HepG2 (cell line): ENCODE results near the gene NBR1. TPM values are rescaled to one million over a fixed set of nuclear protein-coding genes. Genes with fewer than 3 reads are reported as not detected.

Source experiments
- BORCS8-MEF2B ChIP-seq: sonication (generic); formaldehyde crosslinking; IDR thresholded peaks from 2 replicates; pipeline ENCODE4 v1.8.0; 2022; ENCODE audit warnings: mild to moderate bottlenecking, missing genetic modification reagents
- FOXA1 ChIP-seq, 2 experiments: fragments of 450-650 bp in 1 of 2; sonication (generic) in 1 of 2; formaldehyde crosslinking in 1 of 2; IDR thresholded peaks; 2 replicates each; pipeline versions ENCODE4 v1.4.0 to v1.6.1; 2016 to 2020; ENCODE audit warnings: missing genetic modification reagents in 1 of 2
- FOXM1 ChIP-seq: sonication (generic); formaldehyde crosslinking; IDR thresholded peaks from 2 replicates; pipeline ENCODE4 v1.5.0; 2020; ENCODE audit warnings: missing genetic modification reagents
- GFI1 ChIP-seq: sonication (generic); formaldehyde crosslinking; IDR thresholded peaks from 2 replicates; pipeline ENCODE4 v1.5.0; 2020; ENCODE audit warnings: missing genetic modification reagents, mild to moderate bottlenecking, borderline replicate concordance
- GTF3A ChIP-seq: sonication (generic); formaldehyde crosslinking; conservative IDR thresholded peaks from 2 replicates; pipeline ENCODE4 v1.4.0; 2020; ENCODE audit warnings: mild to moderate bottlenecking, missing genetic modification reagents
- HCFC1 ChIP-seq: fragments of 150-350 bp; IDR thresholded peaks from 2 replicates; pipeline ENCODE4 v1.6.1; 2014; ENCODE audit warnings: low read depth, low read length
- HNRNPH1 ChIP-seq: fragments of 200-400 bp; formaldehyde crosslinking; optimal IDR thresholded peaks from 2 replicates; pipeline ENCODE3; 2017; ENCODE audit warnings: mild to moderate bottlenecking, low read depth, low read length
- NCOA1 ChIP-seq: sonication (generic); formaldehyde crosslinking; IDR thresholded peaks from 2 replicates; pipeline ENCODE4 v1.9.0; 2021; ENCODE audit warnings: missing genetic modification reagents
- NR2F1 ChIP-seq, 2 experiments: fragments of 450-650 bp in 1 of 2; formaldehyde crosslinking in 1 of 2; IDR thresholded peaks; 2 replicates each; pipeline versions ENCODE4 v1.5.0 to v1.6.1; 2016 to 2020; ENCODE audit warnings: mild to moderate bottlenecking in 1 of 2, missing compliant biosample characterization in 1 of 2, missing genetic modification reagents in 1 of 2, moderate library complexity in 1 of 2
- PBX2 ChIP-seq: IDR thresholded peaks from 2 replicates; pipeline ENCODE4 v1.6.1; 2016; ENCODE audit warnings: control low read depth
- PBX3 ChIP-seq: sonication (generic); formaldehyde crosslinking; IDR thresholded peaks from 2 replicates; pipeline ENCODE4 v1.8.1; 2023; ENCODE audit warnings: missing genetic modification reagents, inconsistent platforms, borderline replicate concordance
- PCBP2 ChIP-seq: fragments of 200-400 bp; formaldehyde crosslinking; optimal IDR thresholded peaks from 2 replicates; pipeline ENCODE3; 2018; ENCODE audit warnings: low read length, low read depth; ENCODE audit not compliant: poor library complexity, severe bottlenecking
- SETDB1 ChIP-seq: sonication (generic); formaldehyde crosslinking; IDR thresholded peaks from 2 replicates; pipeline ENCODE4 v1.5.1; 2020; ENCODE audit warnings: missing genetic modification reagents, mild to moderate bottlenecking, borderline replicate concordance
- SNAPC5 ChIP-seq: sonication (generic); formaldehyde crosslinking; IDR thresholded peaks from 2 replicates; pipeline ENCODE4 v1.8.1; 2023; ENCODE audit warnings: mild to moderate bottlenecking, missing genetic modification reagents, borderline replicate concordance
- SPEN ChIP-seq: sonication (generic); formaldehyde crosslinking; IDR thresholded peaks from 2 replicates; pipeline ENCODE4 v1.5.1; 2020; ENCODE audit warnings: low read depth, mild to moderate bottlenecking, missing genetic modification reagents
- STAT6 ChIP-seq: sonication (generic); formaldehyde crosslinking; IDR thresholded peaks from 2 replicates; pipeline ENCODE4 v1.4.0; 2020; ENCODE audit warnings: missing genetic modification reagents, mild to moderate bottlenecking, borderline replicate concordance
- TBP ChIP-seq: sonication (generic); formaldehyde crosslinking; IDR thresholded peaks from 2 replicates; pipeline ENCODE4 v1.5.0; 2020; ENCODE audit warnings: missing genetic modification reagents
- ZKSCAN5 ChIP-seq: sonication (generic); formaldehyde crosslinking; IDR thresholded peaks from 2 replicates; pipeline ENCODE4 v1.5.1; 2020; ENCODE audit warnings: mild to moderate bottlenecking, missing genetic modification reagents
- ZNF101 ChIP-seq: sonication (generic); formaldehyde crosslinking; IDR thresholded peaks from 2 replicates; pipeline ENCODE4 v1.4.0; 2020; ENCODE audit warnings: mild to moderate bottlenecking, low read depth, missing genetic modification reagents, borderline replicate concordance
- ZNF44 ChIP-seq: sonication (generic); formaldehyde crosslinking; IDR thresholded peaks from 2 replicates; pipeline ENCODE4 v1.5.1; 2020; ENCODE audit warnings: mild to moderate bottlenecking, missing genetic modification reagents
- ZNF562 ChIP-seq: sonication (generic); formaldehyde crosslinking; IDR thresholded peaks from 2 replicates; pipeline ENCODE4 v1.8.0; 2022; ENCODE audit warnings: missing genetic modification reagents, borderline replicate concordance
- ZNF773 ChIP-seq: sonication (generic); formaldehyde crosslinking; IDR thresholded peaks from 2 replicates; pipeline ENCODE4 v1.4.0; 2020; ENCODE audit warnings: missing genetic modification reagents, borderline replicate concordance
- ZSCAN9 ChIP-seq: IDR thresholded peaks from 2 replicates; pipeline ENCODE4 v1.6.1; 2016; ENCODE audit warnings: borderline replicate concordance
- ZUFSP ChIP-seq: sonication (generic); formaldehyde crosslinking; IDR thresholded peaks from 2 replicates; pipeline ENCODE4 v1.9.0; 2021; ENCODE audit warnings: missing genetic modification reagents, mild to moderate bottlenecking, borderline replicate concordance
- polyA plus RNA-seq, 8 experiments: library from polyadenylated mRNA; depleted of rRNA in 3 of 8; stranded (reverse) in 7 of 8; unstranded in 1 of 8; fragments of >200 nt; fragmentation: Illumina TruSeq in 4 of 8; extraction: Trizol in 4 of 8; gene quantifications; 2 replicates each; pipeline versions ENCODE4 v1.2.1 to v1.2.3, GENCODE V29; 2011 to 2016; ENCODE audit warnings: low read depth in 4 of 8, missing spikeins in 1 of 8, mixed read lengths in 1 of 8; ENCODE audit not compliant: insufficient read depth in 1 of 8
- total RNA-seq, 5 experiments: library from RNA; depleted of rRNA; stranded (reverse); fragments of >200 nt; fragmentation: Illumina TruSeq; extraction: Trizol; gene quantifications; 2 replicates each; pipeline ENCODE4 v1.2.3, GENCODE V29; 2016; ENCODE audit warnings: low read depth in 1 of 5

The NBR1 gene
- total and polyA plus RNA-seq, 2 of the 13 experiments (the other 11 are each of a cell fraction or from before 2014, with no cell fraction given) = 51.7 to 121 TPM

GRCh38 chr17:43169561-43170139, 1.4 kb upstream of the NBR1 start (continued):
- TF ChIP-seq SNAPC5 (CRISPR knock-in tag) = no peak
- no peak for TF ChIP-seq ZNF773
- TF ChIP-seq PBX3 (CRISPR knock-in tag) = no peak
- no peak for TF ChIP-seq PCBP2
- no peak for TF ChIP-seq ZNF562 (CRISPR knock-in tag)
- TF ChIP-seq ZKSCAN5 (CRISPR knock-in tag) = no peak
- peak; percentile 22 for TF ChIP-seq SPEN
- TF ChIP-seq BORCS8-MEF2B (CRISPR knock-in tag) = peak; percentile 34; the same call in 1 of the 2 replicates
- TF ChIP-seq SETDB1 (CRISPR knock-in tag) = no peak
- no peak; the same call in none of the 2 replicates for TF ChIP-seq ZSCAN9
- TF ChIP-seq TBP (CRISPR knock-in tag) = no peak; the same call in 1 of the 2 replicates
- no peak for TF ChIP-seq ZNF44 (CRISPR knock-in tag)
- no peak for TF ChIP-seq FOXM1
- no peak for TF ChIP-seq GTF3A
- no peak for TF ChIP-seq GFI1
- TF ChIP-seq STAT6 (CRISPR knock-in tag) = peak; percentile 61; the same call in 1 of the 2 replicates
- TF ChIP-seq ZNF101 (CRISPR knock-in tag) = no peak
- TF ChIP-seq NCOA1 = no peak
- TF ChIP-seq FOXA1 (IDR thresholded peaks at IDR 0.05) = peak; percentile 92
- peak; percentile 97 for TF ChIP-seq FOXA1 (CRISPR knock-in tag; IDR thresholded peaks at IDR 0.05)
- TF ChIP-seq HNRNPH1 = no peak
- no peak for TF ChIP-seq ZUFSP (CRISPR knock-in tag)
- TF ChIP-seq NR2F1 (CRISPR knock-in tag; IDR thresholded peaks at IDR 0.05) = peak in 1 of 2 experiments; percentile 70; a peak in 2 of 4 replicates
- no peak for TF ChIP-seq PBX2
- TF ChIP-seq HCFC1 = no peak
